Measurements from ENCODE around the gene OSTF1.

- TF ChIP-seq SUZ12 (IDR thresholded peaks at IDR 0.05; ENCODE audit: extremely low read depth, insufficient read depth, insufficient read length) (no peak), YY1 (IDR thresholded peaks at IDR 0.05; ENCODE audit: insufficient read depth, insufficient read length) (no peak)
These were observed 4.9 kb upstream of the OSTF1 start for GRCh38 chr9:75083188-75083970.
